Right ventricle myocardium superior (tissue), 1 donor: ENCODE measurements around the gene PDE5A. TPM values are rescaled to one million over a fixed set of nuclear protein-coding genes. Genes with fewer than 3 reads are reported as not detected.
A peak's percentile ranks its signal among the peaks of the same experiment; 100 is the strongest.
"Not testable (repeated sequence)": the region's sequence is repeated elsewhere in the genome, so short reads cannot be mapped to it uniquely, and the experiment has no call there.

Experiments
- ATAC-seq: fragments of 200-7000 bp; cut with Tn5 transposase; one replicate; pipeline ENCODE4 v1.9.1; 2020; ENCODE audit warnings: mild to moderate bottlenecking; ENCODE audit not compliant: poor library complexity
- DNase-seq: peaks from one replicate; pipeline ENCODE4 v3.0.0-alpha.2; 2020
- intact Hi-C: fragments of 100-400 bp; cut with DNase I; formaldehyde crosslinking; loops from one replicate; pipeline ENCODE4 v1.11.2; 2022
- long read RNA-seq: library from polyadenylated mRNA; unstranded; transcript quantifications from one replicate; pipeline ENCODE4 v2.0.0, GENCODE V29; 2021
- total RNA-seq: library from RNA; stranded (reverse); fragmentation: NEBNext Ultra II Directional; extraction: Animal tissue kit (Norgen Biotek cat#: 25700); gene quantifications from one replicate; pipeline ENCODE4 v1.2.1, GENCODE V29; 2021
- donor health status: DM: no; HTN: yes; CAD: no; lungs with severe emphysema.

The PDE5A gene
- 6.5 TPM for total RNA-seq
- long read RNA-seq, full-length matches to known transcripts: 2 of 5 reads
- long read RNA-seq, partial matches to known transcripts: 1 of 5 reads
- long read RNA-seq, other reads (novel, unspliced or antisense): 2 of 5 reads

DNA sequence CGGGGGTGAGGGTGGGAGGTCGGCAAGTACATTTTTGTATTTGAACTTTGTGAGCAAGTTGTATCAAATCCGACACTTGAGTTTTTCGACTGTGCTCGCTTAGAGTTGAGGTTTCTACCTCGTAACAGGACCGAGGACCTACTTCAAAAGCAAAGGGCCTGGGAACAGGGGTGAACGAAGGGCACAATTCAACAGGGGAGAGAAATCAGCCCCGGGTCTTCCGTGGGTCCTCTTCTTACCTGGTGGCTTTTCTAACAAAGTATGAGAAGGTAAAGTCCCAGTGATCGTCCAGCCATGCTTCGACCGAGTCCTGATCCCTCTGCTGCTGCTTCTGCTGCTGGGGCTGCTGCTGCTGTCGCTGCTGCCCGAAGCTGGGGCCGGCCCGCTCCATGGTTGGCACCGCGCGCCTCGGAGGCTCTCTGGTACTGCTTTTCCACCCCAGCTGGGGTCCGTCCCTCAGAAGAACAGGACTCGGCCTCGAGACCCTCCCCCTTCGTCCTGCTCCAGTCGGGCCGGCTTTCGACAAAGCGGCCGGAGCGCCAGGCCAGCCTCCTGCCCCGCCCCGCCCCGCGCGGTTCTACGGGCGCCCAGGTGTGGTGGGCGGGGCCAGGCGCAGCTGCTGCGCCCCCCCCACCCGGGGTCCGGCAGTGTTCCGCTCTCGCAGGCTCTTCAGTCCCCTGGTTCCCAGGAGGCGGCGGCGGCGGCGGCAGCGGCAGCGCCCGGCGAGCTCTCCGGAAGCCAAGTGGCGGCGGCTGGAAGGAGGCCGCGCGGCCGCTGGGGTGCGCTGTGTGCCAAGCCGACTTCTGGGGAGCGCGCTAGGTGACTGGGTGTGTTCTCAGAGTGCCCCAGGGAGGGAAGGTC, at the start of gene PDE5A:
Gene PDE5A (minus strand): TSS at position 524 of the 861 bp plus-strand sequence. CDS start 133 bp downstream, at position 391.
- intact Hi-C loops: loop anchor here (5.0 to 10.0 kb wide), 4 partner anchors 64 to 419 kb away; a partner anchor contains a TSS
- ATAC-seq: peak; percentile 94
- peak; percentile 84 for DNase-seq

DNA sequence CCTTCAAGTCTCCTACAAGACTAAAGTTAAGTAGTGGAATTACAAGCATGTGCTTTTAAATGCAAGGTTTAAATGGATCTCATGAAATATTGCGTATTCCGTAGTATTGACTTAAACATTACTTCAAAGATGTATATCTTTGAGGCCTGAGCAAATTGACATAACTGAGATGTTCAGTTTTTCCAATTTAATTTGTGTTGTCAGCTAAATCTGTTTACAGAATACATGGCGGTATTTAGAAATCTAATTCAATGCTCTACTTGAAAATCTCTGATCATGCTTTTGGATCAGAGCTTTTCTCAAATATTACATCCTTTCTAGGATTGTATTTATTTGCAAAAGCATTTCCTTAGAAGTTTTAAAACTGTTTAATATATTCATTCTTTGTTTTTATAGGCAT, 47.5 kb upstream of the PDE5A start:
- intact Hi-C loops: no loop called here
- ATAC-seq (no peak), DNase-seq (no peak)

DNA sequence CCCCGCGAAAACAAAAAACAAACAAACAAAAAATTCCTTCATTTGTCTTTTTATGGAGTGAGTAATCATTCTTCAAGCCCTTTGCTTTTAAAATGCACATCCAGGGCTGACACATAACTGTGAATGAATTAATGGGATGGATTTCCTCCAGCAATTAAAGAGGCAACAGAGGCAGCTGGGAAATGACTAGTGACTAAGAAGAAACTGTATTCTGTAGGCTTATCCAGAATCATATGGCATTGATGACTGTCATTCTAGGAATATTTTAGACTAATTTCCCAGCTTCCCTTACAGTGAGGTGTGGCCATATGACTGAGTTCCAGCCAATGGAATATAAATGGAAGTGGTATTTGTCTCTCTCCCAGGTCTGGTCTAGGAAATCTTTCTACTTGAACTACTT, 46.8 kb upstream of the PDE5A start:
- intact Hi-C loops: no loop called here
- DNase-seq: no peak
- ATAC-seq: no peak

DNA sequence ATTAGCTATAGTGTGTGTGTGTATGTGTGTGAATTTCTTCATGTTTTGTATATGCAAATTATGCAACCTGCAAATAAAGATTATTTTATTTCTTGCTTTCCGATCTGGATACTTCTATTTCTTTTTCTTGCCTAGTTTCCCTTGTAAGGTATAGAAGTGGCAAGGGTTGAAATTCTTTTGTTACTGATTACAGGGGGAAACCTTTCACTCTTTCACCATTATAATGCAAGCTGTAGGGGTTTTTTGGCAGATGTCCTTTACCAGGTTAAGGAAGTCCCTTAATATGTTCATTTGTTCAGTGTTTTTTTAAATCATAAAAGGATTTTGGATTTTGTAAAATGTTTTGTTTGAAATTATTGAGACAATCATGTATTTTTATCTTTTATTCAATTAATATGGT, 44.3 kb upstream of the PDE5A start:
- ATAC-seq (no peak), DNase-seq (no peak)
- intact Hi-C loops: no loop called here

DNA sequence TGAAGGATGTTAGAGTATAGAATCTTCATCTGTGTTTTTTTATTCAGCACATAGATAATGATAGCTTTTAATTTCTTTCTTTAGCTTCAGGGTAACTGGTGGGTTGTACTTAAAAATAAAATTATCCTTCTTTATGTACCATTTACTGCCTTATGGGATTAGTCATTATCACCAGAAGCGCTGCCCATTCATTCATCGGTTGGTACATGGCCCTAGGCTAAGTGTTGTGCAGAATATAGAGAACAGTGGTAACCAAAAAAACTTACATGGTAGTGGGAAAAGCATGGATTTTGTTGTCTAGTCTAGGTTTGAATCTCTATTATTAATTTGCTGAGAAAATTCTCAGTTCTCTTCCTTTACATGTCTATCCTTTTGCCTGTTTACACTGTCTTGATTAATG, 43.5 kb upstream of the PDE5A start:
- no peak for ATAC-seq
- intact Hi-C loops: no loop called here

DNA sequence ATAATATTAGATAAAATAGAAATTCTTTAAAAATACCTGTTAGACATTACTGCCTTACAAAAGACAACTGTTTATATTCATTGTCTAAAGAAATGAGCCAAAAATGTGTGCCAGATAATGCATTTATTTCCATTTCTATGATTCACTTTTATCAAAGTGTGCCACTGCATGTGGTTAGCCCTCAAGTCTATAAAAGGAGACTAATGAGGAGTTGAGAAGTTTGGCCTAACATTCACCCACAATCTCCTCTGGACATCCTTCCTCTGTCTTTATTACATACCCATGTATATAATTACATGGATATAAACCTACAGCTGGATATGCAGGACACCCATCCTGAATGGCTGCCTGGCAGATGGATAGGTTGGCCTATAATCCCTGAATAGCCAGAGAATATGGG, 42.6 kb upstream of the PDE5A start:
- DNase-seq (no peak), ATAC-seq (no peak)
- intact Hi-C loops: no loop called here

More for the DNA sequence above, 43.5 kb upstream of the PDE5A start:
- no peak for DNase-seq

DNA sequence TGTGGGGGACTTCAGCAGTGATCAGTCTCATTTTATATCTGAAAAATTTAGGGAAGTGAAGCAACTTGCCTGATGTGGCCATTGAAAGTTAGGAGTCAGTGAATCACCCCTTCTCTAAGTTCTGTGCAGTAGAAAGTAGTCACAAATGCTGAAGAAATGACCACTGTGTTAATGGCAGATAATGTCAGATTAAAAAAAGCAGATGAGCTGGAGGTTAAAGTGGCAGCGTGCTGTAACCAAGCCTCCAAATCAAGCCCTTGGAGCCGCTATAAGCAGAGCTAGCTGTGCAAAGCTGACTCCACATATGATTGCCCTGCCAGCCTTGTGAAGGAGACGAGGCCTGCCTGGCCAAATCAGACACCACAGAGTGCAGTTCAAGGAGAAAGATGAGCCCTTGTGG, 39.2 kb upstream of the PDE5A start:
- intact Hi-C loops: no loop called here
- no peak for DNase-seq
- no peak for ATAC-seq

DNA sequence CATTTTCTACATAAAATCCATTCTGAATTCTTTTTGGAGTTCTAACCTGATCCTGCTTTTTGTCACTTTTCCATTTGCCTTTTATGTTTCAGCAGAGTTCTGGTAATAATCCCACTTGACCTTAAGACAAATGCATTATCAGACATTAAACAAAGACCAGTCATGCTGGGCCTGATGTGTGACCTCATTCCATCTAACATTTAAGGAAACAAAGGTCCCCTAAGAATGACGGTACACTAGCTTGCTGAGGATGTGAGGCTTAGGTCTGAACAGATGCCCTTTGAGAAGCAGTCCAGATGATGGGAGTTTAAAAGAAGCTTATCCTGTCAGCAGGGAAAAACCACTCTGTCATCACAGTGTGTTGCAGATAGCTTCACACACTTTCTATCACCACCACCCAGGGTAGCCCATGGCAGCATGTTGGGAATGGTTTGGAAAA, 38.1 kb upstream of the PDE5A start:
- intact Hi-C loops: no loop called here
- DNase-seq (no peak), ATAC-seq (no peak)

DNA sequence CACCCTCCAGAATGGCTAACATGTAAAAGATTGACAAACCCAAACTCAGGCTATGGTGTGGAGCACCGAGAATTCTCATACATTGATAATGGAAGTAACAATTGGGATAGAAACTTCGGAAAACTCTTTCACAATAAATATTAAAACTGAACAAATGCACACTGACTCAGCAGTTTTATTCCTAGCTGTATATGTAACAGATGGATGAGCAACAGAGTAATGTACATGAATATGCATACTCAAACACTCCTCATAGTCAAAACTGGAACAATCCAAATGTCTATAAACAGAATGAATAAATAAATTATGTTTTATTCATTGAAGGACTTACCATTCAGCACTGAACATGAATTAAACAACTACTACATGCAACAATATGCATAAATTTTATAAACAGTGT, 37.1 kb upstream of the PDE5A start:
- ATAC-seq (no peak), DNase-seq (no peak)
- intact Hi-C loops: no loop called here

DNA sequence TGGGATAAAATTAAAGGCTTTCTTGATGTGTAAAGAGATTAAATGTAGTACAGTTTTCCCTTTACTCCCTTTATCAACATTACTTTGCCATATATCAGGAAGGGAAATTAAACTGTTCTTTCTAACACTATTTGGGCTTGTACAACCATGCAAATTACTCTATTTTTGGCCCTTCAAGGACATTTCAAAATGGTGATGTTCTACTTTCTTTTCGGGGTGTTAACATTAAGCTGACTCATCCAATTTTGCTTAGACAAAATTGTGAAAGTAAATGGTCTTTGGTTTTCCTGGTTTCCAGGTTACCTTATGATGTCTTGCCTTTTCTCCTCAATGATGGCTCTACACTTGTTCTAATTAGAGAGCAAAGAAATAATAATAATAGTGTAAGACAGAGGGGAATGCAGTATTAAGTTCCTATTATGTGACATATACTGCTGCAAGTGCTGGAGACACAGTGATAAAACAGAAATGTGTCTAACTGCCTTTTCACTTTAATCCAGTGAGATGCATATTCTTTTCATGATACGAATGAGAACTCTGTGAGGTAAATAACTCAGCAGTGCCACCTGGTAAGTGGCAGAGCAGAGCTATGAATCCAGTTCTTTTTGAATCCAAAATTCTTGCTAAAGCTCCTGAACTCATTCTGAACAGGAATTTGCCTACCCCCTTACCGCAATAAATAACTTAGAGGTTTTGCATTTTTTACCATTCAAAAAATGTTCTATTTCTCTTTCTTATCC, 35.7 kb upstream of the PDE5A start:
- ATAC-seq (no peak), DNase-seq (no peak)
- intact Hi-C loops: no loop called here

DNA sequence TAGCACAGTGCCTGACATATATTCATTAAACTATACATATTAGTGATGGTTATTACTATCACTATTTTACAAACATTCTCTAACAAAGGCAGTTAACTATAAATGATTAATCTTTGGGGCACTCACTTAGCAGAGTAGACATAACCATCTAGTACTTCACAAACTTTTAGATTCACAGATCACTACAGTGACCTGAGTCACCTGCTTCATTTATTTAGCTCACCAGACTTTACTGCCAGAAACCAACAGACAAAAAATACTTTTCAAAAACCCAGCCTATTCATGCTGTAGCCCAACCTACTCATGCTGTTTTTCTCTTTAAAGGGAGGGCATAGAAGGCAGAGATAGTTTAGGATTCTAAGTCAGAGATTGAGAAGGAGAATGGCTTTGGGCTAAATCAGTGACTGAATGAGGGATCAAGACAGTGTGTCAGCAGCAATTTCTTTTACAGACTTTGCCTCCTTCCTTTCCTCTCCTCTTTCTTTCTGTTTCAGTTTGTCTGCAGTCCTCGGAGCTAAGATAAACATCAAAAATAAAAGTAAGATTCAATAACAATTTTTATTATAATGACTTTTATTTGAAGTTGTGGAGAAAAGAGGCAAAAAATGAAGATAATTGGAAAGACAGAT, 34.7 kb upstream of the PDE5A start:
- ATAC-seq (no peak), DNase-seq (no peak)
- intact Hi-C loops: no loop called here

DNA sequence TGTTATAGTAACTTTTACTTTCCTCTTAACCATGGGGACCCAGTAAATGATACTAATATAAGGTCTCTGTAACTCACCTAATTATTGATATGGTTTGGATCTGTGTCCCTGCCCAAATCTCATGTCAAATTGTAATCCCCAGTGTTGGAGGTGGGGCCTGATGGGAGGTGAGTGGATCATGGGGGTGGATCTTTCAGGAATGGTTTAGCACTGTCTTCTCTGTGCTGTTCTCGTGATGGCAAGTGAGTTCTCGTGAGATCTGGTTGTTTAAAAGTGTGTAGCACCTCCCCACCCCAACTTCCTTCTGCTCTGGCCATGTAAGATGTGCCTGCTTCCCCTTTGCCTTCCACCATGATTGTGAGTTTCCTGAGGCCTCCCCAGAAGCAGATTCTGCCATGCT, 34.0 kb upstream of the PDE5A start:
- ATAC-seq, DNase-seq, intact Hi-C loops: not testable (repeated sequence)

DNA sequence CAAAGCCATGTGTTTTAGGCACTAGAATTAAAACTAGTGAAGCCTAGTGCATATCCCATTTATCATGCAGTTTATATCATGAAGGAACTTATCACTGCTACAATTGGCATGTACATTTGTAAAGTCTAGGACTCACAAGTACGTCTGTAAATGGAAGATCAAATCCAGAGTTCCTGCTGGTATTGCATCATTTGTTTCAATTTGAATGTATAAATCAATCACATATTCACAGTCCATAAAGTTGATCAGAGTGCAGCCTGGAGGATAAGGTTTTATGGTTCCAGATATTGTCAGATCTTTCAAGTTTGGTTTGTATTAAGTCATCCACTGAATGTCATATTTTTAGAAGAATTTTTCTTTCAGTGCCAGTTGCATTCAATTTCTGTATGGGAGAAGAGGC, 32.6 kb upstream of the PDE5A start:
- no peak for DNase-seq
- intact Hi-C loops: no loop called here
- no peak for ATAC-seq

DNA sequence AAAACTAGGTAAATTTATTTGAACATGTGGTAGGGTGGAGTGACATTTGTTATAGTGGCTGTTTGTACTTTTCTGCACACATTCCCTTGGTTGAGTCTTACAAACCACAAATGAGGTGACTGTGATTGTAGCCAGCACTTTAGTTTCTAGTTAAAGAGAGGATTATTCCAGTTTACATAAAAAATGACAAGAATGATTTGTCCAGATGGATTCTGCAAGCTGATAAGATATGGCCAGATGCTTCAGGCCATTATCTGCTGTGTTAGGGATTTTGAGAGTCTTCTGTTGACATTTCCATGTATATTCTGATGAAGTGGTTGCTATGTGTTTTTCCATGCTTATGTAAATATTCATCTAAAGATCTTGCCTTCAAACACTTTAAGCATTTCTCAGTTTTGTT, 31.0 kb upstream of the PDE5A start:
- no peak for ATAC-seq
- DNase-seq: no peak
- intact Hi-C loops: no loop called here

DNA sequence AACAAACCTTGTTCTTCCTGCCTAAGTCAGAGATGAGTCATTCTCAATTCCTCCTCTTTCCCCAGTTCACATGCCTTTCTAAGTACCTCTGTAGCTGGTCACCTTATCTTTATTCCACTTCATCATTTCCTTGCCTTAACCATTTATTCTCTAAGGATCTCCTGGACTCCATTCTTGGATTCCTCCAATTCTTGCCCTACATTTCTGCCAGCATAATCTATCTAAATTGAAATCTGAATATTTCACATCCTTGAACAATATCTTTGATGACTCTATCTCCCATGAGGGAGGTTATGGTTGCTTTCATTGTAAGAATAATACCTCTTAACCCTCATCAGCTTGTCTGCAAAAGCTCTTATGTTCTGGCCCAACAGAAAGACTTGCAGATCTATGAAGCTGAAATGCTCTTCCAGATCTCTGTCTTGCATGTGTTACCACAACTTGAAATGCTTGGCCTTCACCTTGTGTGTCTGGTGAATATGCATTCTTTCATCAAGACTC, 28.6 kb upstream of the PDE5A start:
- intact Hi-C loops: no loop called here
- ATAC-seq: no peak
- DNase-seq: no peak

DNA sequence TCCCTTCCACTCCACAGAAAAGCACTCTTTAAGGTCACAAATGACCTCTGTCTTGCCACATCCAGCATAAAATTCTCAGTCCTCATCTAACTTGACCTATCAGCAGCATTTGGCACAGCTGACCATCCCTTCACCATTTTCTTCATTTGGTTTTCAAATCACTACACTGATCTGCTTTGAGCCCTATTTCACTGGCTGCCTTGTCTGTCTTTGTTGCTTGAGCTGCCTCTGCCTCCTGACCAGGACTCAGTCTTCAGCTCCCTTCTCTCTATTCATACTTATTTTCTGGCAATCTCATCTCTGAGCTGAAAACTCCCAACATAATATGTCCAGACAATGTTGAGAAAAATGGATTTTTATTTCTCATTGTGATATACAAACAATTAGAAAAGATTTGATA, 27.7 kb upstream of the PDE5A start:
- DNase-seq (no peak), ATAC-seq (no peak)
- intact Hi-C loops: no loop called here

DNA sequence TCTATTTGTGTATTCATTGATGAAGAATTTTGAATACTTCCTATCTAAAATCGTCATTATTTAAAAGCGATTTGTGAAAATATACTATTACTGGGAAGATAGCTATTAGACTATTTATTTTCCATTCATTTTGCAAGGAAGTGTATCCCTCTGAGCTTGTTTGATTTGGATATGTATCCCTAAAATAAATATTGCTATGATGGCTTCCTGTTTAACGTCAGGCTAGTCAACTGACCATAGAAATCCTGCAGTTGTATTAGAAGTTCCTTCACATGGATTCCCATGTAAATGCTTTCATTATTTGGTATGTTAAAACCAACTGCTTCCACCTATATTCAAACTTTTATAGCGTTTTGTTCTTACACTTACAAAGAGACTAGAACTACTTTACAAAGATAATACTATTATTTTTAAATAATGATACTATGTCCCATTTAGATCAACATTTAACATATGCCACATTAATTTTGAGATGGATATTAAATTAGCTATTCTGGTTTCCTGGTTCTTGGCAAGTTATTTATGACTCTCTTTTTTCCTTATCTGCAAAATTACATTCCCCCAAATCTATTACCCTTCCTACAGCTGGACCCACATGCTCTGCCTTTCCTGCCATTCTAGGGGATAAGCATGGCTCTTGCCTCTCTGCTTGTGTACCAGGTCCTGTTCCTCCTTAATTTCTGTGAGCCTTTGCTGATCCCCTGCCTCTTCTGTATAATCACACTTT, 26.7 kb upstream of the PDE5A start:
- ATAC-seq: no peak
- intact Hi-C loops: no loop called here
- no peak for DNase-seq

DNA sequence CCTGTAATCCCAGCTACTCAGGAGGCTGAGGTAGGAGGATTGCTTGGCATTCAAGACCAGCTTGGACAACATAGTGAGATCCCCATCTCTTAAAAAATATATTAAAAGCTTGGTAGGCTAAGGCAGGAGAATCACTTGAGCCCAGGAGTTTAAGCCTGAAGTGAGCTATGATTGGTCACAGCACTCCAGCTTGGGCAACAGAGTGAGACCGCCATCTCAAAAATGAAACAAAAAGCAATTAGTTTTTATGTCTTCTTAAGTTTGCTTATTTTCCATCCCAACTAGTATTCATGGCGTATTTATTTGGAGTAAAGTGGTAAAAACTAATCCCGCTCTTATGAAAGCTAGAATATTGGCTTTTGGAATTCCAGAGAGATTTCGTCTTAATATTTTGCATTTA, 25.4 kb upstream of the PDE5A start:
- no peak for ATAC-seq
- intact Hi-C loops: no loop called here

DNA sequence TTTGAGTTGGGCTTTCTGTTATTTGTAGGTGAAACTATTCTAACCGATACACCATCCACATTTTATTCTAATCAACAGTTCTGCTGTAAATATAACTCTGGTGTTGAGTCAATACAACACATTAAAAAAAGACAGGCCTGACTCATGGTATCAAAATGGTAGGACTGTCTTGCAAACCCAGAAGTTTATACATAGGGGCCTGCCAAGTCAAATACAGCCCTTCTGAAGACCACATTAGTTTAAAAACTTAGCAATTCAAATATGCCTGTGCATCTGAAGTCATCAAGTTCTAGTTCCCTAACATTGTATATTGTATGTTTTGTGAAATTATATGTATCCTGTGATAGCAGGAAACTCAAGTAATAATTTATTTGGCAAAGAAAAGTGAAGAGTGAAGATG, 24.4 kb upstream of the PDE5A start:
- intact Hi-C loops: no loop called here
- no peak for DNase-seq
- no peak for ATAC-seq

More for the DNA sequence above, 25.4 kb upstream of the PDE5A start:
- DNase-seq: no peak
